ENCODE results near the gene MARK3. TPM values are rescaled to one million over a fixed set of nuclear protein-coding genes. Genes with fewer than 3 reads are reported as not detected.

The MARK3 gene
- total RNA-seq, 2 experiments from 2014 or later: 107 TPM

GRCh38 chr14:103521438-103521950, 136.3 kb downstream of the MARK3 start:
- intact Hi-C loops (cut with DNase I, micrococcal nuclease): no loop called here
- POLR2A ChIA-PET: interaction anchor here (1.1 kb wide), 3 partner anchors 9 to 21 kb away, joined by 3 to 4 read pairs (median 3); no protein-coding TSS in a partner anchor
- Histone ChIP-seq H3K27ac (ENCODE audit: low read depth in 1 of 2, low read length in 2 of 2) (no peak overlapping the region), H3K9me3 (ENCODE audit: control insufficient read depth in 1 of 2, insufficient read depth in 1 of 2, low read length in 2 of 2) (peaks cover 0 to 15% of the 10 kb centered on the region in 2 experiments), H3K4me3 (ENCODE audit: low read length) (peak overlapping the region; percentile 50), H3K27me3 (ENCODE audit: control insufficient read depth in 1 of 2, insufficient read depth in 2 of 2, low read length in 2 of 2) (peaks cover 11 to 19% of the 10 kb centered on the region in 2 experiments), H3K36me3 (ENCODE audit: insufficient read depth, low read length) (no peaks in the 10 kb centered on the region), H3K4me1 (ENCODE audit: insufficient read depth, low read length) (peaks cover 42% of the 10 kb centered on the region)
- ATAC-seq (ENCODE audit: poor library complexity) (peak; percentile 23), DNase-seq (peak in 4 of 14 experiments; percentile 17 to 50 (median 38))
- TF ChIP-seq CTCF (IDR thresholded peaks at IDR 0.05): peak; percentile 7
- H3K36me3 Mint-ChIP-seq (ENCODE audit: low read depth): no peaks in the 10 kb centered on the region
- CTCF ChIA-PET: interaction anchor here (1.2 to 1.8 kb wide), 5 partner anchors 15 to 130 kb away, joined by 3 to 7 read pairs (median 3); no protein-coding TSS in a partner anchor
- no peak overlapping the region for H3K27ac Mint-ChIP-seq
- H3K4me1 Mint-ChIP-seq (ENCODE audit: low read depth): peaks cover 10% of the 10 kb centered on the region
- H3K9me3 Mint-ChIP-seq: no peaks in the 10 kb centered on the region
- no peak overlapping the region for H3K4me3 Mint-ChIP-seq
- peaks cover 23% of the 10 kb centered on the region for H3K27me3 Mint-ChIP-seq

- H3K27me3 ChIP-seq (ENCODE audit: control insufficient read depth in 1 of 2, insufficient read depth in 2 of 2, low read length in 2 of 2): peaks cover 11 to 19% of the 10 kb centered on the region in 2 experiments
- Mint-ChIP-seq H3K9me3 (no peaks in the 10 kb centered on the region), H3K36me3 (ENCODE audit: low read depth) (no peaks in the 10 kb centered on the region), H3K27me3 (peaks cover 23% of the 10 kb centered on the region), H3K4me3 (peak overlapping the region; percentile 63), H3K27ac (no peak overlapping the region), H3K4me1 (ENCODE audit: low read depth) (peaks cover 12% of the 10 kb centered on the region)
- intact Hi-C loops (cut with DNase I, micrococcal nuclease): no loop called here
- no peak overlapping the region for H3K27ac ChIP-seq (ENCODE audit: low read depth in 1 of 2, low read length in 2 of 2)
- no peak for TF ChIP-seq CTCF (IDR thresholded peaks at IDR 0.05)
- ATAC-seq (ENCODE audit: poor library complexity) (peak; percentile 12), DNase-seq (peak in 3 of 14 experiments; percentile 23 to 49 (median 45))
- ChIA-PET POLR2A (interaction anchor here (0.7 to 1.1 kb wide), 2 partner anchors 9 to 39 kb away, joined by 3 to 4 read pairs; no protein-coding TSS in a partner anchor), CTCF (interaction anchor here (1.2 to 1.8 kb wide), 5 partner anchors 22 to 131 kb away, joined by 3 to 7 read pairs (median 3); no protein-coding TSS in a partner anchor)
- H3K9me3 ChIP-seq (ENCODE audit: control insufficient read depth in 1 of 2, insufficient read depth in 1 of 2, low read length in 2 of 2): peaks cover 0 to 15% of the 10 kb centered on the region in 2 experiments
- peak overlapping the region; percentile 42 for H3K4me3 ChIP-seq (ENCODE audit: low read length)
- no peaks in the 10 kb centered on the region for H3K36me3 ChIP-seq (ENCODE audit: insufficient read depth, low read length)
- peaks cover 45% of the 10 kb centered on the region for H3K4me1 ChIP-seq (ENCODE audit: insufficient read depth, low read length)
Measured at GRCh38 chr14:103521951-103522563, 136.8 kb downstream of the MARK3 start.

DNA sequence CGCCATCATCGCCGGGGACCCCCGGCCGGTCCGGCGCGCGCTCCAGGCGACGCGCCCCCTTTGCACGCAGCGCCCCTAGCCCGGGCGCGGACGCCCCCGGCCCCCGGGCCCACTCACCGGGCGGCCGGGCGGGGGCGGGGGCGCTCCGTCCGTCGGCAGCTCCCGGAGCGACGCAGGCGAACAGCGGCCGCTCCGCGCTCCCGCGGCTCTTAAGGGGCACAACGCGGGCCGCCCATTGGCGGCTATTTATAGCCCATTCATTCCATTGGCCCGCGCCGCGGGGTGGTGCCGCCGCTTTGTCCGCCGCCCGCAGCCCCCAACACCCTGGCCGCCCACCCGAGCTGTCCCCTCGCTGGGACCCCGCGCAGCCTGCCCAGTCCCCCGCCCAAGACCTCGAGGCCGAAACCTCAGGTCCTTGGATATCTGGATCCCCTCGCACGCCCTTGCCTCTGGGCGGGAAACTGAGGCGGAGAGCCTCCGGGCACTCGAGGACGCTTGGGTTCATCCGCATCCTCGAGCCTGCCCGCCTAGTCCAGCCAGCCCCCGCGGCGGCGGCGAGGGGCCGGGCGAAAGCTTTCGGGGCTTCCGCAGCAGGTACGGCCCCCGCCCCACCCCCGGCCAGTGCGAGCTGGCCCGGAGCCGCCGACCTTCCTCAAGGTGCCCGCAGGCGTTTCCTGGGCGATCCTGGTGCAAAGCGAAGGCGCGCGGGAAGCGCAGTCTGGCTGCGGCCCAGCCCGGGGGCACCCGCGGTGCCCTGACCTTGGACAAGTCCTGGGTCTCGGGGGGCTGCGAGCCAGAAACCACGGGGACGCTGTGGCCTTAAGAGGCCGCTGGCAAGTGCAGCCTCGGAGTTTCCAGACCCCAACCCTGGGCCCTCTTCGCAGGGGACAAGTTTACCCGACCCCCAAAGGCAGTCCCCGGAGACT, 137.7 kb downstream of the MARK3 start, which contains the start of gene CKB:
Gene CKB (minus strand): TSS at position 182 of the 926 bp plus-strand sequence. CDS start 337 bp downstream, outside the sequence.
- H3K4me3 ChIP-seq (ENCODE audit: low read length): peak within 1 kb of the TSS; percentile 42

More for the DNA sequence above, 137.7 kb downstream of the MARK3 start, which contains the start of gene CKB:
- ATAC-seq (ENCODE audit: poor library complexity) (no peak), DNase-seq (peak in 4 of 14 experiments; percentile 11 to 48 (median 36))
- intact Hi-C loops (cut with DNase I, micrococcal nuclease): no loop called here
- H3K4me1 Mint-ChIP-seq (ENCODE audit: low read depth): peaks cover 18% of the 10 kb centered on the region
- H3K27ac Mint-ChIP-seq: no peak within 1 kb of the TSS
- Histone ChIP-seq H3K36me3 (ENCODE audit: insufficient read depth, low read length) (no peaks in the 10 kb centered on the region), H3K4me1 (ENCODE audit: insufficient read depth, low read length) (peaks cover 52% of the 10 kb centered on the region), H3K27me3 (ENCODE audit: control insufficient read depth in 1 of 2, insufficient read depth in 2 of 2, low read length in 2 of 2) (peaks cover 11 to 19% of the 10 kb centered on the region in 2 experiments), H3K27ac (ENCODE audit: low read depth in 1 of 2, low read length in 2 of 2) (no peak within 1 kb of the TSS), H3K9me3 (ENCODE audit: control insufficient read depth in 1 of 2, insufficient read depth in 1 of 2, low read length in 2 of 2) (peaks cover 0 to 15% of the 10 kb centered on the region in 2 experiments)
- POLR2A ChIA-PET: interaction anchor here (0.7 kb wide), 1 partner anchor 38 kb away, joined by 4 read pairs; no protein-coding TSS in a partner anchor
- CTCF ChIA-PET: interaction anchor here (1.3 kb wide), 1 partner anchor 23 kb away, joined by 3 read pairs; no protein-coding TSS in a partner anchor
- no peaks in the 10 kb centered on the region for H3K36me3 Mint-ChIP-seq (ENCODE audit: low read depth)
- H3K27me3 Mint-ChIP-seq: peaks cover 23% of the 10 kb centered on the region
- TF ChIP-seq CTCF (IDR thresholded peaks at IDR 0.05): no peak
- H3K9me3 Mint-ChIP-seq: no peaks in the 10 kb centered on the region
- H3K4me3 Mint-ChIP-seq: peak within 1 kb of the TSS; percentile 76
